K562 (cell line): Measurements from ENCODE around the gene ZNF582. TPM values are rescaled to one million over a fixed set of nuclear protein-coding genes. Genes with fewer than 3 reads are reported as not detected.

Experiments used
- EGR1 ChIP-seq: fragments of 450-650 bp; conservative IDR thresholded peaks from 2 replicates; pipeline ENCODE4 v1.6.1; 2017; ENCODE audit warnings: mild to moderate bottlenecking
- GABPB1 ChIP-seq: sonication (generic); formaldehyde crosslinking; IDR thresholded peaks from 2 replicates; pipeline ENCODE4 v1.8.0; 2022; ENCODE audit warnings: mild to moderate bottlenecking, missing genetic modification reagents
- HDAC3 ChIP-seq: fragments of 450-650 bp; IDR thresholded peaks from 2 replicates; pipeline ENCODE4 v1.6.1; 2018; ENCODE audit warnings: borderline replicate concordance, mild to moderate bottlenecking, moderate library complexity; ENCODE audit not compliant: partially characterized antibody
- HNRNPLL ChIP-seq: fragments of 200-400 bp; formaldehyde crosslinking; IDR thresholded peaks from 2 replicates; pipeline ENCODE4 v1.6.1; 2017; ENCODE audit warnings: low read length, low read depth, mild to moderate bottlenecking; ENCODE audit not compliant: poor library complexity, severe bottlenecking
- MTF1 ChIP-seq: fragments of 250-450 bp; sonication (Bioruptor Pico); IDR thresholded peaks from 2 replicates; pipeline ENCODE4 v1.9.0; 2021; ENCODE audit warnings: moderate library complexity, mild to moderate bottlenecking, inconsistent platforms, borderline replicate concordance
- NCOA6 ChIP-seq: fragments of 450-650 bp; IDR thresholded peaks from 2 replicates; pipeline ENCODE4 v1.6.1; 2017; ENCODE audit warnings: mild to moderate bottlenecking
- NRF1 ChIP-seq, 2 experiments: fragments of 450-650 bp; IDR thresholded peaks in 1 of 2; conservative IDR thresholded peaks in 1 of 2; 2 replicates each; pipeline ENCODE4 v1.6.1; 2014; ENCODE audit warnings: mild to moderate bottlenecking in 2 of 2
- SIRT6 ChIP-seq: IDR thresholded peaks from one replicate; pipeline ENCODE4 v1.6.1; 2012; ENCODE audit warnings: low read depth, mild to moderate bottlenecking, control low read depth, inconsistent platforms, low read length, moderate library complexity
- SRF ChIP-seq, 2 experiments: fragments of 250-450, 450-650 bp in 1 of 2; sonication (Bioruptor Pico) in 1 of 2; sonication (generic) in 1 of 2; formaldehyde crosslinking; IDR thresholded peaks; 2 replicates each; pipeline versions ENCODE4 v1.5.0 to v1.5.1; 2020 to 2022; ENCODE audit warnings: mild to moderate bottlenecking in 1 of 2, missing genetic modification reagents in 1 of 2
- ZC3H11A ChIP-seq: IDR thresholded peaks from 2 replicates; pipeline ENCODE4 v1.6.1; 2012; ENCODE audit warnings: low read depth, low read length, improper control_type of control experiment
- ZNF232 ChIP-seq: sonication (generic); formaldehyde crosslinking; IDR thresholded peaks from 2 replicates; pipeline ENCODE4 v1.8.0; 2022; ENCODE audit warnings: mild to moderate bottlenecking, missing genetic modification reagents
- ZNF408 ChIP-seq: fragments of 250-450 bp; sonication (Bioruptor Pico); IDR thresholded peaks from 2 replicates; pipeline ENCODE4 v1.4.0; 2020; ENCODE audit warnings: low read depth, mild to moderate bottlenecking, moderate library complexity
- ZNF586 ChIP-seq: fragments of 450-650 bp; formaldehyde crosslinking; conservative IDR thresholded peaks from 2 replicates; pipeline ENCODE4 v1.4.0; 2020; ENCODE audit warnings: mild to moderate bottlenecking, moderate library complexity
- ZNF695 ChIP-seq: fragments of 450-650 bp; formaldehyde crosslinking; IDR thresholded peaks from 2 replicates; pipeline ENCODE4 v1.4.0; 2020; ENCODE audit warnings: mild to moderate bottlenecking, moderate library complexity
- polyA plus RNA-seq, 8 experiments: library from polyadenylated mRNA; depleted of rRNA in 4 of 8; stranded (reverse) in 5 of 8; unstranded in 3 of 8; fragments of >200 nt; fragmentation: Nextera tagmentation in 2 of 8; fragmentation: Illumina TruSeq in 1 of 8; extraction: Ambion mirVana in 2 of 8; extraction: Trizol in 1 of 8; gene quantifications; 2 replicates each; pipeline versions ENCODE4 v1.2.1 to v1.2.3, GENCODE V29; 2011 to 2014; ENCODE audit warnings: inconsistent platforms in 1 of 8, missing spikeins in 1 of 8
- total RNA-seq, 7 experiments: library from RNA; depleted of rRNA in 6 of 7; stranded (reverse); fragments of >200 nt in 6 of 7; fragmentation: Illumina TruSeq in 2 of 7; extraction: Trizol in 2 of 7; gene quantifications; 2 replicates each; pipeline versions ENCODE4 v1.2.1 to v1.2.3, GENCODE V29; 2011 to 2021; ENCODE audit warnings: low replicate concordance in 1 of 7
- TF ChIP-seq, protein P1 (sequence below), 3 experiments: fragments of 200-800 bp in 1 of 3; sonication (Bioruptor generic) in 1 of 3; sonication (generic) in 1 of 3; formaldehyde crosslinking in 1 of 3; IDR thresholded peaks; 2 replicates each; pipeline versions ENCODE4 v1.6.1 to v1.8.0; 2016 to 2022; ENCODE audit warnings: mild to moderate bottlenecking in 2 of 3, missing compliant biosample characterization in 2 of 3, missing genetic modification characterization in 2 of 3, missing genetic modification reagents in 1 of 3
- TF ChIP-seq, protein P2 (sequence below): sonication (generic); formaldehyde crosslinking; IDR thresholded peaks from 2 replicates; pipeline ENCODE4 v1.5.0; 2020; ENCODE audit warnings: missing genetic modification reagents
- TF ChIP-seq, protein P3 (sequence below): fragments of 450-650 bp; formaldehyde crosslinking; IDR thresholded peaks from 2 replicates; pipeline ENCODE4 v1.4.0; 2022; ENCODE audit warnings: mild to moderate bottlenecking, moderate library complexity
- TF ChIP-seq, protein P4 (sequence below): fragments of 450-650 bp; formaldehyde crosslinking; IDR thresholded peaks from 2 replicates; pipeline ENCODE4 v1.4.0; 2020; ENCODE audit warnings: mild to moderate bottlenecking, mixed read lengths
- TF ChIP-seq, protein P5 (sequence below): fragments of 250-450 bp; sonication (Bioruptor Pico); IDR thresholded peaks from 2 replicates; pipeline ENCODE4 v1.8.0; 2022; ENCODE audit warnings: moderate library complexity, mild to moderate bottlenecking, inconsistent platforms

ZNF582 gene
- total and polyA plus RNA-seq, 9 of the 15 experiments (the other 6 are each of a cell fraction or from before 2014, with no cell fraction given): 0.72 to 3.3 (median 1.6) TPM

DNA sequence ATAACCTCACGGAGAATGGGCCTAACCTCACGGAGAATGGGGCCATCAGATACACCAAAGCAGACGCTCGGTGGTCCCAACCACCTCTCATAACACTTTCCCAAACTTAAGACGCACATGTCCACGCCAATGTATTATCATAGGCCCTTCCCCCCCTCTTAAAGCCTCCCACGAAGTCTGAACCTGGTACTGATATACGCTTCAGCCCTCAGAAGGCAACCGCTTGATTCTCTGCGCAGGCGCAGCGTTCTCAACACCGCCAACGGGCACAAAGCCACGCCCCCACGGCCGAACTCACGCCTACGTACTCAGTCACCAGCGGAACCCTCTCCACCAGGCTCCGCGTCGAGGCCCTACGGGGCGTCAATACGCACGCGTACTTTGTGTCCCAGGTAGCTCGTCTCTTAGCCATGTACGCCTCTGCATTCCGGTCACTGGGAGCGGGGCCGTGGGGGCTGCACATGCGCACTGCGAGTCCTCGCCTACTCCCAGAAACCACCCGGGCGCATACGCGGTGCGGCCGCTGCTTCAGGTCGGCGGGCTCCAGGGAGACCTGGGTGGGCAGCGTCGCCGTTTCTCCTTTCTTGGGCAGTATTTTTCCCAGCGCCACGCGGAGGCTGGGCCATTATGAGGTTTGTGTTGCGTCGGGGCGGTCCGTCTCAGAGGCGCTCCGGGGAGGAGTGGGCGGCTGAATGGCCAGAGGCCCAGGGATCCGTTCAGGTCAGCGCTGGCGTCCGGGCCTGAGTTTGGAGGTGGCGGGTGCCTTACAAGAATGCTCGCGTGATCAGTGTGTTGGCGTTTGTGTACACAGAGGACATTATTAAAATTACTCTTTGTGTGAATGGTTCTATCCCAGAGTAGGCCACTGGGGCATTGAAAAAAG is 25.3 kb downstream of the ZNF582 start (continued):
- TF ChIP-seq, protein P1, sequence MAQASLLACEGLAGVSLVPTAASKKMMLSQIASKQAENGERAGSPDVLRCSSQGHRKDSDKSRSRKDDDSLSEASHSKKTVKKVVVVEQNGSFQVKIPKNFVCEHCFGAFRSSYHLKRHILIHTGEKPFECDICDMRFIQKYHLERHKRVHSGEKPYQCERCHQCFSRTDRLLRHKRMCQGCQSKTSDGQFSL (CRISPR knock-in tag; IDR thresholded peaks at IDR 0.05): 0 out of 2 replicates have a peak, but pooled peaks have one; percentile 13
- TF ChIP-seq, protein P1 (tag; IDR thresholded peaks at IDR 0.05): no peak
- peak; percentile 90 for TF ChIP-seq EGR1
- no peak for TF ChIP-seq SRF (CRISPR knock-in tag; IDR thresholded peaks at IDR 0.05)
- TF ChIP-seq NCOA6: no peak
- no peak for TF ChIP-seq ZNF408 (CRISPR knock-in tag)
- peak; percentile 34; the same call in 1 of the 2 replicates for TF ChIP-seq GABPB1 (CRISPR knock-in tag)
- TF ChIP-seq, protein P2, sequence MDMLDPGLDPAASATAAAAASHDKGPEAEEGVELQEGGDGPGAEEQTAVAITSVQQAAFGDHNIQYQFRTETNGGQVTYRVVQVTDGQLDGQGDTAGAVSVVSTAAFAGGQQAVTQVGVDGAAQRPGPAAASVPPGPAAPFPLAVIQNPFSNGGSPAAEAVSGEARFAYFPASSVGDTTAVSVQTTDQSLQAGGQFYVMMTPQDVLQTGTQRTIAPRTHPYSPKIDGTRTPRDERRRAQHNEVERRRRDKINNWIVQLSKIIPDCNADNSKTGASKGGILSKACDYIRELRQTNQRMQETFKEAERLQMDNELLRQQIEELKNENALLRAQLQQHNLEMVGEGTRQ (CRISPR knock-in tag): no peak
- peak; percentile 88 for TF ChIP-seq HNRNPLL
- TF ChIP-seq MTF1 (CRISPR knock-in tag): no peak
- TF ChIP-seq SIRT6: no peak
- TF ChIP-seq, protein P3, sequence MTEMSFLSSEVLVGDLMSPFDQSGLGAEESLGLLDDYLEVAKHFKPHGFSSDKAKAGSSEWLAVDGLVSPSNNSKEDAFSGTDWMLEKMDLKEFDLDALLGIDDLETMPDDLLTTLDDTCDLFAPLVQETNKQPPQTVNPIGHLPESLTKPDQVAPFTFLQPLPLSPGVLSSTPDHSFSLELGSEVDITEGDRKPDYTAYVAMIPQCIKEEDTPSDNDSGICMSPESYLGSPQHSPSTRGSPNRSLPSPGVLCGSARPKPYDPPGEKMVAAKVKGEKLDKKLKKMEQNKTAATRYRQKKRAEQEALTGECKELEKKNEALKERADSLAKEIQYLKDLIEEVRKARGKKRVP (CRISPR knock-in tag): no peak
- no peak for TF ChIP-seq ZNF695 (CRISPR knock-in tag)
- TF ChIP-seq, protein P4, sequence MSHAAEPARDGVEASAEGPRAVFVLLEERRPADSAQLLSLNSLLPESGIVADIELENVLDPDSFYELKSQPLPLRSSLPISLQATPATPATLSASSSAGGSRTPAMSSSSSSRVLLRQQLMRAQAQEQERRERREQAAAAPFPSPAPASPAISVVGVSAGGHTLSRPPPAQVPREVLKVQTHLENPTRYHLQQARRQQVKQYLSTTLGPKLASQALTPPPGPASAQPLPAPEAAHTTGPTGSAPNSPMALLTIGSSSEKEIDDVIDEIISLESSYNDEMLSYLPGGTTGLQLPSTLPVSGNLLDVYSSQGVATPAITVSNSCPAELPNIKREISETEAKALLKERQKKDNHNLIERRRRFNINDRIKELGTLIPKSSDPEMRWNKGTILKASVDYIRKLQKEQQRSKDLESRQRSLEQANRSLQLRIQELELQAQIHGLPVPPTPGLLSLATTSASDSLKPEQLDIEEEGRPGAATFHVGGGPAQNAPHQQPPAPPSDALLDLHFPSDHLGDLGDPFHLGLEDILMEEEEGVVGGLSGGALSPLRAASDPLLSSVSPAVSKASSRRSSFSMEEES (CRISPR knock-in tag): no peak
- no peak for TF ChIP-seq ZNF232 (CRISPR knock-in tag)
- TF ChIP-seq ZC3H11A: no peak
- TF ChIP-seq NRF1 (conservative IDR thresholded peaks at IDR 0.05 in 1 of 2, IDR thresholded peaks at IDR 0.05 in 1 of 2): peak; percentile 99
- TF ChIP-seq, protein P5, sequence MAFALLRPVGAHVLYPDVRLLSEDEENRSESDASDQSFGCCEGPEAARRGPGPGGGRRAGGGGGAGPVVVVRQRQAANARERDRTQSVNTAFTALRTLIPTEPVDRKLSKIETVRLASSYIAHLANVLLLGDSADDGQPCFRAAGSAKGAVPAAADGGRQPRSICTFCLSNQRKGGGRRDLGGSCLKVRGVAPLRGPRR: no peak
- no peak for TF ChIP-seq ZNF586
- no peak for TF ChIP-seq HDAC3
